HEK293 (cell line): ENCODE measurements around the gene UNC93A.

Source experiments
- CTCF ChIP-seq: fragments of 450-650 bp; formaldehyde crosslinking; IDR thresholded peaks from 2 replicates; pipeline ENCODE4 v1.5.1; 2016; ENCODE audit warnings: missing biosample characterization, missing genetic modification characterization
- ZBTB26 ChIP-seq: fragments of 450-650 bp; formaldehyde crosslinking; optimal IDR thresholded peaks from 2 replicates; pipeline ENCODE3; 2016; ENCODE audit warnings: missing biosample characterization, mild to moderate bottlenecking, missing genetic modification characterization
- ZNF184 ChIP-seq: fragments of 450-650 bp; IDR thresholded peaks from 2 replicates; pipeline ENCODE4 v1.5.1; 2018; ENCODE audit warnings: missing biosample characterization, mild to moderate bottlenecking, missing genetic modification characterization
- ZNF24 ChIP-seq: fragments of 450-650 bp; formaldehyde crosslinking; IDR thresholded peaks from 2 replicates; pipeline ENCODE4 v1.5.1; 2016; ENCODE audit warnings: missing biosample characterization, missing genetic modification characterization

GRCh38 chr6:167325766-167326165, 34.7 kb downstream of the UNC93A start:
- TF ChIP-seq CTCF (no peak), ZBTB26 (tag by site-specific recombination) (no peak), ZNF184 (tag by site-specific recombination) (no peak), ZNF24 (tag by site-specific recombination) (no peak)
